CD4-positive, alpha-beta T cell (primary cell): ENCODE measurements around the gene SIL1. TPM values are rescaled to one million over a fixed set of nuclear protein-coding genes. Genes with fewer than 3 reads are reported as not detected.
"Not testable (repeated sequence)": the region's sequence is repeated elsewhere in the genome, so short reads cannot be mapped to it uniquely, and the experiment has no call there.

Experiments used
- ATAC-seq: fragments of 200-7000 bp; cut with Tn5 transposase; one replicate; pipeline ENCODE4 v1.10.0; 2022; ENCODE audit warnings: mild to moderate bottlenecking; ENCODE audit not compliant: poor library complexity
- CTCF ChIA-PET: fragments of 350-600 bp; sonication (Branson Sonifier 250); formaldehyde crosslinking; loops from one replicate; lab custom pipeline; 2021; ENCODE audit warnings: antibody characterized with exemption, inconsistent platforms; lab: Charles Lee
- POLR2A ChIA-PET: fragments of 350-600 bp; sonication (Branson Sonifier 250); formaldehyde crosslinking; loops from one replicate; lab custom pipeline; 2021; ENCODE audit warnings: antibody characterized with exemption, inconsistent platforms; lab: Charles Lee
- DNase-seq, 14 experiments: peaks; one replicate each; pipeline ENCODE4 v3.0.0-alpha.2; 2013 to 2020; ENCODE audit warnings: mixed read lengths in 2 of 14
- H3K27ac ChIP-seq, 2 donors: one replicate each; pipeline versions ENCODE4 v1.5.1 to v1.7.0; 2013; ENCODE audit warnings: low read length in 2 of 2, low read depth in 1 of 2, mild to moderate bottlenecking in 1 of 2
- H3K27me3 ChIP-seq, 2 experiments: 1 replicate in 1 of 2; 2 replicates in 1 of 2; pipeline versions ENCODE4 v1.6.1 to v1.7.0; 2013; ENCODE audit warnings: low read length in 2 of 2, control low read depth in 1 of 2, mild to moderate bottlenecking in 1 of 2, moderate library complexity in 1 of 2; ENCODE audit not compliant: insufficient read depth in 2 of 2, control insufficient read depth in 1 of 2
- H3K36me3 ChIP-seq: one replicate; pipeline ENCODE4 v1.6.1; 2013; ENCODE audit warnings: low read length, control low read depth; ENCODE audit not compliant: insufficient read depth
- H3K4me1 ChIP-seq: one replicate; pipeline ENCODE4 v1.6.1; 2013; ENCODE audit warnings: low read length, control low read depth; ENCODE audit not compliant: insufficient read depth
- H3K4me3 ChIP-seq: one replicate; pipeline ENCODE4 v1.5.1; 2013; ENCODE audit warnings: mild to moderate bottlenecking, low read length, moderate library complexity
- H3K9me3 ChIP-seq, 2 experiments: 1 replicate in 1 of 2; 2 replicates in 1 of 2; pipeline versions ENCODE4 v1.6.1 to v1.7.0; 2013; ENCODE audit warnings: low read length in 2 of 2, mild to moderate bottlenecking in 2 of 2, control low read depth in 1 of 2, moderate library complexity in 1 of 2; ENCODE audit not compliant: control insufficient read depth in 1 of 2, insufficient read depth in 1 of 2
- H3K27ac Mint-ChIP-seq: one replicate; pipeline ENCODE4 v1.8.0; 2020; ENCODE audit warnings: mixed read lengths
- H3K27me3 Mint-ChIP-seq: one replicate; pipeline ENCODE4 v1.8.0; 2021; ENCODE audit warnings: mixed read lengths
- H3K36me3 Mint-ChIP-seq: one replicate; pipeline ENCODE4 v1.8.0; 2021; ENCODE audit warnings: low read depth, mixed read lengths
- H3K4me1 Mint-ChIP-seq: one replicate; pipeline ENCODE4 v1.8.0; 2021; ENCODE audit warnings: low read depth, mixed read lengths
- H3K4me3 Mint-ChIP-seq: one replicate; pipeline ENCODE4 v1.8.0; 2020; ENCODE audit warnings: mild to moderate bottlenecking, mixed read lengths
- H3K9me3 Mint-ChIP-seq: one replicate; pipeline ENCODE4 v1.8.0; 2020; ENCODE audit warnings: mixed read lengths
- intact Hi-C, 2 experiments: fragments of 100-400 bp; cut with DNase I in 1 of 2; cut with micrococcal nuclease in 1 of 2; formaldehyde crosslinking; loops; one replicate each; pipeline versions ENCODE4 v1.15.1 to v1.9.0; 2023 to 2025; cut with DNase I, micrococcal nuclease
- total RNA-seq, 174 experiments: library from RNA in 2 of 174; stranded (reverse) in 2 of 174; gene quantifications; one replicate each; pipeline ENCODE4 v1.2.3 and lab custom pipeline; 2021 to 2026
- TF ChIP-seq, protein P1 (sequence below): fragments of 200-600 bp; IDR thresholded peaks from one replicate; pipeline ENCODE4 v1.8.0; 2022; ENCODE audit warnings: antibody characterized with exemption, mild to moderate bottlenecking

The SIL1 gene
- total RNA-seq, 2 experiments from 2014 or later: 5.6 to 9.2 TPM

DNA sequence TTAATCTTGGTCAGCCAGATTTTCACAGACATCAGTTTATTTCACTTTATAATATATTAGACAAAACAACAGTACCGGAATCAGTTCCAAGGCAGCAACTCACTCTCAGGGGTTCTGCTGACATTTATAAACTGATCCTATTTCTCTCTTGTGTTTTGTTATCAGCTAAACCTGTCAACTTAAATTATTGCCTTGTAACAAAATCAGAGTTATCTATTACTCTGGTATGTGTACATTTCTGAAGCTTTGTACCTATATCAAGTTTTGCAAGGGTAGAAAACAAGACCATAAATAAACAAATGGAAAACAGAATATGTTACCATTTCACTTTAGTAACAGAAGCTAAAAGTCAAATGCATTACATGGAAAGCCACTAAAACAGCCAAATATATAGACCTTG is 122.1 kb downstream of the SIL1 start:
- DNase-seq (no peak), ATAC-seq (no peak)
- Histone ChIP-seq H3K36me3 (no peaks in the 10 kb centered on the region), H3K27ac (no peak overlapping the region), H3K9me3 (no peaks in the 10 kb centered on the region), H3K4me3 (no peak overlapping the region), H3K27me3 (no peaks in the 10 kb centered on the region), H3K4me1 (no peaks in the 10 kb centered on the region)
- H3K36me3 Mint-ChIP-seq: no peaks in the 10 kb centered on the region
- ChIA-PET CTCF (no interaction called here), POLR2A (interaction anchor here (0.6 kb wide), 1 partner anchor 88 kb away, joined by 3 read pairs; no protein-coding TSS in a partner anchor)
- H3K4me1 Mint-ChIP-seq: no peaks in the 10 kb centered on the region
- H3K4me3 Mint-ChIP-seq: no peak overlapping the region
- TF ChIP-seq, protein P1, sequence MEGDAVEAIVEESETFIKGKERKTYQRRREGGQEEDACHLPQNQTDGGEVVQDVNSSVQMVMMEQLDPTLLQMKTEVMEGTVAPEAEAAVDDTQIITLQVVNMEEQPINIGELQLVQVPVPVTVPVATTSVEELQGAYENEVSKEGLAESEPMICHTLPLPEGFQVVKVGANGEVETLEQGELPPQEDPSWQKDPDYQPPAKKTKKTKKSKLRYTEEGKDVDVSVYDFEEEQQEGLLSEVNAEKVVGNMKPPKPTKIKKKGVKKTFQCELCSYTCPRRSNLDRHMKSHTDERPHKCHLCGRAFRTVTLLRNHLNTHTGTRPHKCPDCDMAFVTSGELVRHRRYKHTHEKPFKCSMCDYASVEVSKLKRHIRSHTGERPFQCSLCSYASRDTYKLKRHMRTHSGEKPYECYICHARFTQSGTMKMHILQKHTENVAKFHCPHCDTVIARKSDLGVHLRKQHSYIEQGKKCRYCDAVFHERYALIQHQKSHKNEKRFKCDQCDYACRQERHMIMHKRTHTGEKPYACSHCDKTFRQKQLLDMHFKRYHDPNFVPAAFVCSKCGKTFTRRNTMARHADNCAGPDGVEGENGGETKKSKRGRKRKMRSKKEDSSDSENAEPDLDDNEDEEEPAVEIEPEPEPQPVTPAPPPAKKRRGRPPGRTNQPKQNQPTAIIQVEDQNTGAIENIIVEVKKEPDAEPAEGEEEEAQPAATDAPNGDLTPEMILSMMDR: no peak
- no peak overlapping the region for H3K27ac Mint-ChIP-seq
- intact Hi-C loops: no loop called here
- no peaks in the 10 kb centered on the region for H3K9me3 Mint-ChIP-seq
- no peaks in the 10 kb centered on the region for H3K27me3 Mint-ChIP-seq

DNA sequence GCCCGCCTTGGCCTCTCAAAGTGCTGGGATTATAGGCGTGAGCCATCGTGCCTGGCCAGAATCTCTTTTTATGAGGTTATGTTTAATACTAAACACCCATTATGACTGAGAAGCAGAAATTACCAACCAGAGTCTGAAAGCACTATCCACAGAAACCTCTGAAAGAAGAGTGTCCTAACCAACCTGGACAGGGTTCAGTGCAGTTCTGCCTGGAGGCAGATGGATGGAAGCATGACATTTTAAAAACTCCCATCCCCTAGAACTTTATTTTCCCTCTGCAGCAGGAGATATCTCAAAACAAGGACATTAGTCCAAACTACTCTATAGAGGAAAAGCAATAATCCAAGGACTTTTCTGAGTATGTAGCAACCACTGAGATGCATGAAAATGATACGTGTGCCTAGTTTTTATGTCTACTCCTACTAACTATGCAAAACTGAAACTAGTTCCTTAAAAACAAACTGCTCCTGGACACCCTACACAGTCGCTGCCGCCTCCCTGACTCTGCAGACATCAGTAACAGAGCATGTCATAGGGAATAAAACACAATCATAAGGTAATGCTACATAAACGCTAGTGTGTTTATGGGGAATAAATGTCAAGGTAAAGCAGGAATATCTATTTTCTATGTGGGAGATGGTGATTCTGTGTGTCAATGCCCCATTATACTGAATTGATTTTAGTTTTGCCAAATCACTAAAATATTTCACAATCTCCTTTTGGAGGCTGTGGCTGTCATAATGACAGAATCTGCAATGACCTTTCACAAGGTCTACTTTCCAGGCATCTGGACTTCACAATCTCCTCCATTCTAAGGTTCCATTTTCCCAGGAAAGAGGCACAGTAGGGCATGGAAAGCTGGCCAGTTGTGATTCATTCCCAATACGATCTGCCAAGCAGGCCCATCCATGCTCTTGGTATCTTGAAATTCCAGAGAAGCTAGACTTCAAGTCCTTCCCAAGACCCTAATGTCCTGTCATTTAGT is 122.8 kb downstream of the SIL1 start:
- Mint-ChIP-seq H3K9me3 (no peaks in the 10 kb centered on the region), H3K36me3 (no peaks in the 10 kb centered on the region), H3K27ac (no peak overlapping the region), H3K27me3 (no peaks in the 10 kb centered on the region), H3K4me3 (no peak overlapping the region), H3K4me1 (no peaks in the 10 kb centered on the region)
- no peaks in the 10 kb centered on the region for H3K27me3 ChIP-seq
- TF ChIP-seq, protein P1: no peak
- CTCF ChIA-PET: no interaction called here
- no peaks in the 10 kb centered on the region for H3K4me1 ChIP-seq
- H3K9me3 ChIP-seq: no peaks in the 10 kb centered on the region
- POLR2A ChIA-PET: no interaction called here
- H3K27ac ChIP-seq: no peak overlapping the region
- no peak overlapping the region for H3K4me3 ChIP-seq
- no peaks in the 10 kb centered on the region for H3K36me3 ChIP-seq
- no peak for DNase-seq
- intact Hi-C loops: no loop called here
- no peak for ATAC-seq

DNA sequence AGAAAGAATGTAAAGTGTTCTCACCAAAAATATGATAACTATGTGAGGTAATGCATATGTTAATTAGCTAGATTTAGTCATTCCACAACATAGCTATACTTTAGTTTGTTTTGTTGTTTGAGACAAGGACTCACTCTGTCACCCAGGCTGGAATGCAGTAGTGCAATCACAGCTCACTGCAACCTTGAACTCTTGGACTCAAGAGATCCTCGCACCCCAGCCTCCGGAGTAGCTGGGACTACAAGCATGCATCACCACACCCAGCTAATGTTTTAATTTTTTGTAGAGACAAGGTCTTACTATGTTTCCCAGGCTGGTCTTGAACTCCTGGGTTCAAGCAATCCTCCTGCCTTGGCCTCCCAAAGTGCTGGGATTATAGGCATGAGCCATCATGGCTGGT is 124.2 kb downstream of the SIL1 start:
- H3K9me3 ChIP-seq, CTCF ChIA-PET, H3K27ac Mint-ChIP-seq, H3K4me1 Mint-ChIP-seq, H3K27me3 Mint-ChIP-seq, H3K4me1 ChIP-seq, H3K9me3 Mint-ChIP-seq, H3K4me3 Mint-ChIP-seq, ATAC-seq, H3K27ac ChIP-seq, H3K36me3 ChIP-seq, DNase-seq, H3K27me3 ChIP-seq, H3K4me3 ChIP-seq, intact Hi-C loops, H3K36me3 Mint-ChIP-seq, POLR2A ChIA-PET: not testable (repeated sequence)
